K562 (cell line): Measurements from ENCODE around the gene ELMO3. TPM values are rescaled to one million over a fixed set of nuclear protein-coding genes. Genes with fewer than 3 reads are reported as not detected.

ENCODE experiments used
- BRD9 ChIP-seq: fragments of 450-650 bp; IDR thresholded peaks from 2 replicates; pipeline ENCODE4 v1.6.1; 2018; ENCODE audit warnings: low read depth; ENCODE audit not compliant: partially characterized antibody
- CHCHD3 ChIP-seq: fragments of 250-450 bp; sonication (Bioruptor Pico); IDR thresholded peaks from 2 replicates; pipeline ENCODE4 v2.1.2; 2022; ENCODE audit warnings: mild to moderate bottlenecking
- CLOCK ChIP-seq: fragments of 250-450 bp; sonication (Bioruptor Pico); IDR thresholded peaks from 2 replicates; pipeline ENCODE4 v1.4.0; 2020; ENCODE audit warnings: mild to moderate bottlenecking, moderate library complexity, borderline replicate concordance
- HBP1 ChIP-seq: fragments of 450-650 bp; formaldehyde crosslinking; IDR thresholded peaks from 2 replicates; pipeline ENCODE4 v1.4.0; 2022; ENCODE audit warnings: missing genetic modification characterization
- HDGF ChIP-seq: fragments of 450-650 bp; IDR thresholded peaks from 2 replicates; pipeline ENCODE4 v1.6.1; 2016
- NCOA4 ChIP-seq: fragments of 450-650 bp; IDR thresholded peaks from 2 replicates; pipeline ENCODE4 v1.6.1; 2018; ENCODE audit warnings: mild to moderate bottlenecking; ENCODE audit not compliant: partially characterized antibody
- POLR2A ChIP-seq: fragments of 450-650 bp; conservative IDR thresholded peaks from 2 replicates; pipeline ENCODE4 v1.6.1; 2016
- PRPF4 ChIP-seq: fragments of 200-400 bp; formaldehyde crosslinking; IDR thresholded peaks from one replicate; pipeline ENCODE4 v1.6.1; 2017; ENCODE audit warnings: low read length, low read depth, mild to moderate bottlenecking; ENCODE audit not compliant: insufficient read depth, poor library complexity, severe bottlenecking
- RHOXF2B ChIP-seq: fragments of 250-450 bp; sonication (Bioruptor Pico); conservative IDR thresholded peaks from 2 replicates; pipeline ENCODE4 v1.5.1; 2021
- SNAPC5 ChIP-seq: fragments of 250-450 bp; sonication (Bioruptor Pico); IDR thresholded peaks from 2 replicates; pipeline ENCODE4 v1.8.0; 2021; ENCODE audit warnings: moderate library complexity, mild to moderate bottlenecking, inconsistent platforms
- SNRNP70 ChIP-seq: fragments of 200-400 bp; formaldehyde crosslinking; optimal IDR thresholded peaks from 2 replicates; pipeline ENCODE3; 2017; ENCODE audit warnings: low read depth, low read length
- SUPT5H ChIP-seq: fragments of 450-650 bp; IDR thresholded peaks from 2 replicates; pipeline ENCODE4 v1.6.1; 2016
- ZBTB7A ChIP-seq: IDR thresholded peaks from 2 replicates; pipeline ENCODE4 v1.6.1; 2011; ENCODE audit warnings: low read depth, mild to moderate bottlenecking, low read length, moderate library complexity, borderline replicate concordance; ENCODE audit not compliant: control insufficient read depth
- ZNF121 ChIP-seq: sonication (generic); formaldehyde crosslinking; conservative IDR thresholded peaks from 2 replicates; pipeline ENCODE4 v1.8.0; 2022; ENCODE audit warnings: missing genetic modification reagents
- ZNF384 ChIP-seq: IDR thresholded peaks from 2 replicates; pipeline ENCODE4 v1.6.1; 2012; ENCODE audit warnings: low read depth, low read length, improper control_type of control experiment
- polyA plus RNA-seq, 8 experiments: library from polyadenylated mRNA; depleted of rRNA in 4 of 8; stranded (reverse) in 5 of 8; unstranded in 3 of 8; fragments of >200 nt; fragmentation: Nextera tagmentation in 2 of 8; fragmentation: Illumina TruSeq in 1 of 8; extraction: Ambion mirVana in 2 of 8; extraction: Trizol in 1 of 8; gene quantifications; 2 replicates each; pipeline versions ENCODE4 v1.2.1 to v1.2.3, GENCODE V29; 2011 to 2014; ENCODE audit warnings: inconsistent platforms in 1 of 8, missing spikeins in 1 of 8
- total RNA-seq, 7 experiments: library from RNA; depleted of rRNA in 6 of 7; stranded (reverse); fragments of >200 nt in 6 of 7; fragmentation: Illumina TruSeq in 2 of 7; extraction: Trizol in 2 of 7; gene quantifications; 2 replicates each; pipeline versions ENCODE4 v1.2.1 to v1.2.3, GENCODE V29; 2011 to 2021; ENCODE audit warnings: low replicate concordance in 1 of 7
- TF ChIP-seq, protein P1 (sequence below): sonication (generic); formaldehyde crosslinking; IDR thresholded peaks from 2 replicates; pipeline ENCODE4 v1.9.0; 2022; ENCODE audit warnings: mild to moderate bottlenecking, missing genetic modification reagents
- TF ChIP-seq, protein P2 (sequence below): fragments of 450-650 bp; formaldehyde crosslinking; conservative IDR thresholded peaks from 2 replicates; pipeline ENCODE4 v1.4.0; 2022; ENCODE audit warnings: mild to moderate bottlenecking, missing genetic modification characterization

The ELMO3 gene
- total and polyA plus RNA-seq, 9 of the 15 experiments (the other 6 are each of a cell fraction or from before 2014, with no cell fraction given), result 0.04 to 5.1 (median 1.5) TPM

DNA sequence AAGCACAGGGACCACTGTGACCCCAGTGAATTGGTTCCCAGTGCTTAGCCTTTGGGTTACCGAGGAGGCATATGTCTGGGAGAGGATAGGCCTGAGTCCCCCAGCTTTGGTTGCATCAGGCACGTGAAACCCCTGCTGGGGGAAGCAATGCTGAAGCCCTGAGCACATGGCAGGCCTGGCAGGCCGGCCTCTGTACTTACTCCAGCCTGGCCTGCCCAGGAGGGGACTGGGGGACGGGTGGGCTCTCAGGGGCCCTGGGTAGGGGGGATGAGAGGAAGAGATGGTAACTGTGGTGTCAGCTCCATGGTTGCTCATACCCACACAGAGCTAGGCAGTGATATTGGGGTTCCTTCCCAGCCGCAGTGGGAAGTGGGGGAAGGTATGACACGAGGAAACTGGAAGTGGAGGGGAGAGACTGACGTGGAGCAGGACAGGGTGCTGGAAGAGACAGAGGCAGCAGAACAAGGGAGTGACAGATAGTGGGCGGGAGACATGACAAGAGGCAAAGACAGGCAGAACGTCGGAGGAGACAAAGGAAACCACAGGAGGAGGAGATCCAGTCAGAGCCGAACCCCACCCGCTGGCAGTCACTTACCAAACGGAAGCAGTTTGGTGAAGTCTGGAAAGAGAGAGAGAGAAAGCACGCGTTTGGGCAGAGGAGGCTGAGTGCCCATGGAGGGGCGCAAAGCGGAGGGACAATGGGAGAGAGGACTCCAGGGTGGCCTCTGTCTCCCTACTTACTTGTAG is 37.1 kb downstream of the ELMO3 start (continued):
- TF ChIP-seq CLOCK (CRISPR knock-in tag) (no peak), PRPF4 (no peak), SNRNP70 (no peak), HDGF (peak; percentile 41; the same call in 1 of the 2 replicates), HBP1 (CRISPR knock-in tag) (0 out of 2 replicates have a peak, but pooled peaks have one; percentile 52), ZNF384 (no peak), RHOXF2B (no peak), NCOA4 (no peak), ZBTB7A (no peak), POLR2A (peak; percentile 33; the same call in 1 of the 2 replicates), SNAPC5 (CRISPR knock-in tag) (no peak), SUPT5H (peak; percentile 25; the same call in 1 of the 2 replicates), CHCHD3 (CRISPR knock-in tag) (no peak), ZNF121 (CRISPR knock-in tag) (no peak), BRD9 (no peak)
- TF ChIP-seq, protein P1, sequence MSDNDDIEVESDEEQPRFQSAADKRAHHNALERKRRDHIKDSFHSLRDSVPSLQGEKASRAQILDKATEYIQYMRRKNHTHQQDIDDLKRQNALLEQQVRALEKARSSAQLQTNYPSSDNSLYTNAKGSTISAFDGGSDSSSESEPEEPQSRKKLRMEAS, result peak; percentile 52; the same call in 1 of the 2 replicates
- TF ChIP-seq, protein P2, sequence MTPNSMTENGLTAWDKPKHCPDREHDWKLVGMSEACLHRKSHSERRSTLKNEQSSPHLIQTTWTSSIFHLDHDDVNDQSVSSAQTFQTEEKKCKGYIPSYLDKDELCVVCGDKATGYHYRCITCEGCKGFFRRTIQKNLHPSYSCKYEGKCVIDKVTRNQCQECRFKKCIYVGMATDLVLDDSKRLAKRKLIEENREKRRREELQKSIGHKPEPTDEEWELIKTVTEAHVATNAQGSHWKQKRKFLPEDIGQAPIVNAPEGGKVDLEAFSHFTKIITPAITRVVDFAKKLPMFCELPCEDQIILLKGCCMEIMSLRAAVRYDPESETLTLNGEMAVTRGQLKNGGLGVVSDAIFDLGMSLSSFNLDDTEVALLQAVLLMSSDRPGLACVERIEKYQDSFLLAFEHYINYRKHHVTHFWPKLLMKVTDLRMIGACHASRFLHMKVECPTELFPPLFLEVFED (CRISPR knock-in tag), result 0 out of 2 replicates have a peak, but pooled peaks have one; percentile 68
